B cell (primary cell): ENCODE results near the gene KIF3C. TPM values are rescaled to one million over a fixed set of nuclear protein-coding genes. Genes with fewer than 3 reads are reported as not detected.

Source experiments
- ATAC-seq: fragments of 200-7000 bp; cut with Tn5 transposase; one replicate; pipeline ENCODE4 v1.10.0; 2021; ENCODE audit warnings: low read depth, mild to moderate bottlenecking, moderate number of reproducible peaks, moderate library complexity
- CTCF ChIA-PET: fragments of 350-600 bp; sonication (Branson Sonifier 250); formaldehyde crosslinking; loops from one replicate; lab custom pipeline; 2021; ENCODE audit warnings: antibody characterized with exemption, inconsistent platforms; lab: Charles Lee
- POLR2A ChIA-PET: fragments of 350-600 bp; sonication (Branson Sonifier 250); formaldehyde crosslinking; loops from one replicate; lab custom pipeline; 2021; ENCODE audit warnings: antibody characterized with exemption; lab: Charles Lee
- DNase-seq: peaks from one replicate; pipeline ENCODE4 v3.0.0; 2013
- H2AFZ ChIP-seq: 2 replicates; pipeline ENCODE4 v1.6.1; 2012; ENCODE audit warnings: mild to moderate bottlenecking, low read depth, low read length; ENCODE audit not compliant: insufficient read depth, poor library complexity, severe bottlenecking
- H3K27ac ChIP-seq, 2 donors: 1 replicate in 1 of 2; 2 replicates in 1 of 2; pipeline ENCODE4 v1.5.1; 2012 to 2013; ENCODE audit warnings: low read length in 2 of 2, mild to moderate bottlenecking in 2 of 2, moderate library complexity in 1 of 2
- H3K27me3 ChIP-seq, 4 experiments: fragments of 200-600 bp in 1 of 4; sonication (generic) in 1 of 4; replicated peaks in 1 of 4; 1 replicate in 2 of 4; 2 replicates in 2 of 4; pipeline versions ENCODE4 v1.6.1 to v1.7.0; 2013 to 2016; ENCODE audit warnings: low read length in 3 of 4, mild to moderate bottlenecking in 2 of 4, mixed read lengths in 1 of 4, moderate library complexity in 1 of 4; ENCODE audit not compliant: insufficient read depth in 4 of 4, control insufficient read depth in 3 of 4; ENCODE audit errors: control extremely low read depth in 1 of 4
- H3K36me3 ChIP-seq, 2 experiments: replicated peaks in 1 of 2; 1 replicate in 1 of 2; 2 replicates in 1 of 2; pipeline versions ENCODE4 v1.6.1 to v1.7.1; 2013; ENCODE audit warnings: low read length in 1 of 2; ENCODE audit not compliant: insufficient read depth in 2 of 2, control insufficient read depth in 1 of 2; ENCODE audit errors: control extremely low read depth in 1 of 2, extremely low read depth in 1 of 2
- H3K4me1 ChIP-seq, 2 donors: fragments of 200-600 bp in 1 of 2; sonication (generic) in 1 of 2; 1 replicate in 1 of 2; 2 replicates in 1 of 2; pipeline versions ENCODE4 v1.5.1 to v1.6.1; 2013 to 2017; ENCODE audit warnings: low read length in 2 of 2; ENCODE audit not compliant: control insufficient read depth in 2 of 2, insufficient read depth in 2 of 2
- H3K4me2 ChIP-seq: replicated peaks from 2 replicates; pipeline ENCODE3; 2012; ENCODE audit warnings: mild to moderate bottlenecking, low read depth, low read length; ENCODE audit not compliant: poor library complexity, severe bottlenecking
- H3K4me3 ChIP-seq, 5 experiments: fragments of 200-600 bp in 1 of 5; sonication (generic) in 1 of 5; 1 replicate in 3 of 5; 2 replicates in 2 of 5; pipeline versions ENCODE4 v1.5.1 to v1.7.0; 2011 to 2016; ENCODE audit warnings: low read length in 4 of 5, mild to moderate bottlenecking in 4 of 5, low read depth in 2 of 5, control low read depth in 1 of 5, moderate library complexity in 1 of 5; ENCODE audit not compliant: insufficient read depth in 1 of 5; ENCODE audit errors: control extremely low read depth in 1 of 5, extremely low read depth in 1 of 5
- H3K79me2 ChIP-seq: fragments of 200-600 bp; sonication (generic); one replicate; pipeline ENCODE4 v1.6.0; 2016; ENCODE audit warnings: low read length; ENCODE audit not compliant: control insufficient read depth, insufficient read depth
- H3K9ac ChIP-seq: fragments of 200-600 bp; sonication (generic); 2 replicates; pipeline ENCODE4 v1.6.1; 2017; ENCODE audit warnings: mild to moderate bottlenecking, low read length, moderate library complexity
- H3K9me3 ChIP-seq, 3 donors: one replicate each; pipeline versions ENCODE4 v1.6.1 to v1.7.1; 2013; ENCODE audit warnings: low read length in 2 of 3; ENCODE audit not compliant: control insufficient read depth in 2 of 3, insufficient read depth in 1 of 3; ENCODE audit errors: control extremely low read depth in 1 of 3
- H4K20me1 ChIP-seq: 2 replicates; pipeline ENCODE4 v1.6.0; 2012; ENCODE audit warnings: mild to moderate bottlenecking, low read length; ENCODE audit not compliant: insufficient read depth, control insufficient read depth, poor library complexity, severe bottlenecking
- H3K27ac Mint-ChIP-seq: one replicate; pipeline ENCODE4 v1.8.0; 2021; ENCODE audit warnings: mixed read lengths
- H3K27me3 Mint-ChIP-seq: one replicate; pipeline ENCODE4 v1.8.0; 2021; ENCODE audit warnings: mixed read lengths
- H3K4me1 Mint-ChIP-seq: one replicate; pipeline ENCODE4 v1.8.0; 2021; ENCODE audit warnings: mixed read lengths
- H3K4me3 Mint-ChIP-seq: one replicate; pipeline ENCODE4 v1.8.0; 2021; ENCODE audit warnings: mixed read lengths
- H3K9me3 Mint-ChIP-seq: one replicate; pipeline ENCODE4 v1.8.0; 2022; ENCODE audit warnings: mixed read lengths; ENCODE audit not compliant: insufficient read depth
- CTCF ChIP-seq: fragments of 200-600 bp; IDR thresholded peaks from one replicate; pipeline ENCODE4 v1.8.0; 2022; ENCODE audit warnings: antibody characterized with exemption, mild to moderate bottlenecking
- EZH2 ChIP-seq: IDR thresholded peaks from 2 replicates; pipeline ENCODE4 v1.6.1; 2012; ENCODE audit warnings: borderline replicate concordance, low read depth, mild to moderate bottlenecking, moderate library complexity, low read length; ENCODE audit not compliant: insufficient read depth, poor library complexity, severe bottlenecking
- WGBS: methylation state at CpG from one replicate; pipeline ENCODE4 v1.1.5; 2013; ENCODE audit warnings: missing lambda C conversion rate; ENCODE audit not compliant: insufficient coverage; 5-methylcytosine and 5-hydroxymethylcytosine counted together
- intact Hi-C: fragments of 100-400 bp; cut with micrococcal nuclease; formaldehyde crosslinking; loops from one replicate; pipeline ENCODE4 v1.10.0; 2022
- polyA plus RNA-seq: library from polyadenylated mRNA; depleted of rRNA; stranded (reverse); fragments of >200 nt; gene quantifications from 2 replicates; pipeline ENCODE4 v1.2.3, GENCODE V29; 2012
- total RNA-seq, 2 donors: library from RNA; stranded (reverse); fragments of 120-200 nt in 1 of 2; gene quantifications; 1 replicate in 1 of 2; 2 replicates in 1 of 2; pipeline versions ENCODE4 v1.2.3 to v1.2.4, GENCODE V29; 2013 to 2022

The KIF3C gene
- total and polyA plus RNA-seq, 2 donors (not counting 1 experiment from before 2014, with no cell fraction given), result 0.84 to 4.0 TPM

DNA sequence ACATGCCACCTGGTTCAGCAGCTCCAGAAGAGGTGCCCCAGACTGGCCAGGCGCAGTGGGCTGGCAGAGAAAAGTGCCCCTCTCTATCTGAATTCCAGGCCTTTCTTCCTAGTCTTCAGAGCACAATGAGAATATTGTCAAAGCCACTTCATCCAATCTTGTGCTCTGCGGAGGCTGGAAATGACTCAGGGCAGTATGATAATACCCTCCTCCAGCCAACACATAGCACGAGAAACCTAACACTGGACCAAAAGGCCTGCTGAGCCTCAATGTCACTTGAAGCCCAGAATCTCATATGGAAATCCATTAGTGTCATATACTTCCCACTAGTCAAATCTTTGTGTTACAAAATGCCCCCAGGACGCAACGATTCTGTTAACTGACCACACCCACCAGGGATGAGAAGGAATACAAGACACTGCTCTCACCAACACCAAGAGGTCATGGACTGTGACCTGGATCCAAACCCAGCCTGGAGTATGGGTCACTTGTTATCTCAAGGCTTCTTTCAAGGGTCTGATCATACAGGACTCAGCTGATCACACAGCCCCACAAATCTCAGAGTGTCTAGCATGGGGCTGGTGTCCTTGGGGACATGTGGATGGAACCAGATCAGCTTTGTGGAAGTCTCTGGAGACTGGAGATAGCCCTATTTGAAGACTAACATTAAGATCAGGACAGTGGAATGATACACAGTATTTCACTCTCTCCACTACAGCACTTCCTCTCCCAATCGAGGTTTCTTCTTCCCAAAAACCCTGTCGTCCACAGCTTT lies 10.1 kb downstream of the KIF3C start:
- Histone ChIP-seq H3K4me2 (no peak overlapping the region), H3K4me3 (no peak overlapping the region), H3K9me3 (no peaks in the 10 kb centered on the region), H3K9ac (no peak overlapping the region), H3K79me2 (no peaks in the 10 kb centered on the region), H4K20me1 (no peaks in the 10 kb centered on the region), H3K27me3 (no peaks in the 10 kb centered on the region), H3K36me3 (no peaks in the 10 kb centered on the region), H3K4me1 (no peaks in the 10 kb centered on the region), H2AFZ (no peak overlapping the region), H3K27ac (no peak overlapping the region)
- TF ChIP-seq EZH2 (no peak), CTCF (no peak)
- H3K27me3 Mint-ChIP-seq, result no peaks in the 10 kb centered on the region
- H3K4me1 Mint-ChIP-seq, result no peaks in the 10 kb centered on the region
- intact Hi-C loops, result no loop called here
- H3K9me3 Mint-ChIP-seq, result no peaks in the 10 kb centered on the region
- no peak overlapping the region for H3K4me3 Mint-ChIP-seq
- DNase-seq, result no peak
- CTCF ChIA-PET, result interaction anchor here (1.7 kb wide), 1 partner anchor 21 kb away, joined by 6 read pairs; no protein-coding TSS in a partner anchor
- no peak overlapping the region for H3K27ac Mint-ChIP-seq
- POLR2A ChIA-PET, result no interaction called here
- no peak for ATAC-seq
- WGBS, result 73% methylated on average over 7 of the region's 7 CpGs

- Mint-ChIP-seq H3K27ac (no peak overlapping the region), H3K9me3 (no peaks in the 10 kb centered on the region), H3K4me1 (no peaks in the 10 kb centered on the region), H3K27me3 (no peaks in the 10 kb centered on the region), H3K4me3 (no peak overlapping the region)
- DNase-seq (no peak), ATAC-seq (no peak)
- Histone ChIP-seq H3K9me3 (no peaks in the 10 kb centered on the region), H4K20me1 (no peaks in the 10 kb centered on the region), H3K9ac (no peak overlapping the region), H3K4me3 (no peak overlapping the region), H3K4me1 (no peaks in the 10 kb centered on the region), H3K27me3 (no peaks in the 10 kb centered on the region), H3K4me2 (no peak overlapping the region), H3K27ac (no peak overlapping the region), H3K36me3 (no peaks in the 10 kb centered on the region), H3K79me2 (no peaks in the 10 kb centered on the region), H2AFZ (no peak overlapping the region)
- intact Hi-C loops, result no loop called here
- POLR2A ChIA-PET, result no interaction called here
- no peak for TF ChIP-seq EZH2
- TF ChIP-seq CTCF, result no peak
- 100% methylated on average over 1 of the region's 3 CpGs for WGBS
- CTCF ChIA-PET, result no interaction called here
Observed at GRCh38 chr2:25971596-25971995, 10.7 kb downstream of the KIF3C start.
